Measurements from ENCODE around the gene RERGL.

Gene RERGL

GRCh38 chr12:18090093-18090492, at the start of gene RERGL:
Gene RERGL, minus strand, starts transcription at chr12:18090193. Its CDS starts 53 bp downstream, at chr12:18090140.
- no peaks in the 10 kb centered on the region for H3K36me3 ChIP-seq (ENCODE audit: control insufficient read depth in 1 of 2, insufficient read depth in 2 of 2, low read length in 2 of 2)
- no peaks in the 10 kb centered on the region for H3K27me3 ChIP-seq (ENCODE audit: low read depth, low read length)
- no peaks in the 10 kb centered on the region for H3K4me1 ChIP-seq (ENCODE audit: control insufficient read depth in 1 of 2, insufficient read depth in 2 of 2, low read length in 2 of 2)
- H3K9me3 ChIP-seq (ENCODE audit: control insufficient read depth in 1 of 2, low read length in 2 of 2) = no peaks in the 10 kb centered on the region
- no peak within 1 kb of the TSS for H3K27ac ChIP-seq (ENCODE audit: low read length)
- H3K4me3 ChIP-seq (ENCODE audit: low read depth in 1 of 2, low read length in 2 of 2) = no peak within 1 kb of the TSS

GRCh38 chr12:18139254-18139653, 49.3 kb upstream of the RERGL start:
- Histone ChIP-seq H3K4me3 (ENCODE audit: low read depth in 1 of 2, low read length in 2 of 2) (no peak overlapping the region), H3K36me3 (ENCODE audit: control insufficient read depth in 1 of 2, insufficient read depth in 2 of 2, low read length in 2 of 2) (no peaks in the 10 kb centered on the region), H3K27me3 (ENCODE audit: low read depth, low read length) (no peaks in the 10 kb centered on the region), H3K9me3 (ENCODE audit: control insufficient read depth in 1 of 2, low read length in 2 of 2) (no peaks in the 10 kb centered on the region), H3K4me1 (ENCODE audit: control insufficient read depth in 1 of 2, insufficient read depth in 2 of 2, low read length in 2 of 2) (peaks cover 0 to 3% of the 10 kb centered on the region in 2 donors), H3K27ac (ENCODE audit: low read length) (no peak overlapping the region)

- Histone ChIP-seq H3K27me3 (ENCODE audit: low read depth, low read length) (no peaks in the 10 kb centered on the region), H3K27ac (ENCODE audit: low read length) (no peak overlapping the region), H3K4me3 (ENCODE audit: low read depth in 1 of 2, low read length in 2 of 2) (no peak overlapping the region), H3K9me3 (ENCODE audit: control insufficient read depth in 1 of 2, low read length in 2 of 2) (no peaks in the 10 kb centered on the region), H3K4me1 (ENCODE audit: control insufficient read depth in 1 of 2, insufficient read depth in 2 of 2, low read length in 2 of 2) (no peaks in the 10 kb centered on the region), H3K36me3 (ENCODE audit: control insufficient read depth in 1 of 2, insufficient read depth in 2 of 2, low read length in 2 of 2) (no peaks in the 10 kb centered on the region)
Observed at GRCh38 chr12:18135509-18135908, 45.5 kb upstream of the RERGL start.

GRCh38 chr12:18135086-18135485, 45.1 kb upstream of the RERGL start:
- Histone ChIP-seq H3K4me3 (ENCODE audit: low read depth in 1 of 2, low read length in 2 of 2) (no peak overlapping the region), H3K36me3 (ENCODE audit: control insufficient read depth in 1 of 2, insufficient read depth in 2 of 2, low read length in 2 of 2) (no peaks in the 10 kb centered on the region), H3K4me1 (ENCODE audit: control insufficient read depth in 1 of 2, insufficient read depth in 2 of 2, low read length in 2 of 2) (no peaks in the 10 kb centered on the region), H3K27me3 (ENCODE audit: low read depth, low read length) (no peaks in the 10 kb centered on the region), H3K27ac (ENCODE audit: low read length) (no peak overlapping the region), H3K9me3 (ENCODE audit: control insufficient read depth in 1 of 2, low read length in 2 of 2) (no peaks in the 10 kb centered on the region)

GRCh38 chr12:18130851-18131250, 40.9 kb upstream of the RERGL start:
- Histone ChIP-seq H3K36me3 (ENCODE audit: control insufficient read depth in 1 of 2, insufficient read depth in 2 of 2, low read length in 2 of 2) (no peaks in the 10 kb centered on the region), H3K4me3 (ENCODE audit: low read depth in 1 of 2, low read length in 2 of 2) (no peak overlapping the region), H3K27ac (ENCODE audit: low read length) (no peak overlapping the region), H3K4me1 (ENCODE audit: control insufficient read depth in 1 of 2, insufficient read depth in 2 of 2, low read length in 2 of 2) (no peaks in the 10 kb centered on the region), H3K27me3 (ENCODE audit: low read depth, low read length) (no peaks in the 10 kb centered on the region), H3K9me3 (ENCODE audit: control insufficient read depth in 1 of 2, low read length in 2 of 2) (peaks cover 0 to 5% of the 10 kb centered on the region in 2 donors)

- Histone ChIP-seq H3K27me3 (ENCODE audit: low read depth, low read length) (no peaks in the 10 kb centered on the region), H3K27ac (ENCODE audit: low read length) (no peak overlapping the region), H3K4me1 (ENCODE audit: control insufficient read depth in 1 of 2, insufficient read depth in 2 of 2, low read length in 2 of 2) (no peaks in the 10 kb centered on the region), H3K36me3 (ENCODE audit: control insufficient read depth in 1 of 2, insufficient read depth in 2 of 2, low read length in 2 of 2) (no peaks in the 10 kb centered on the region), H3K4me3 (ENCODE audit: low read depth in 1 of 2, low read length in 2 of 2) (no peak overlapping the region), H3K9me3 (ENCODE audit: control insufficient read depth in 1 of 2, low read length in 2 of 2) (peaks cover 0 to 5% of the 10 kb centered on the region in 2 donors)
Observed at GRCh38 chr12:18123707-18124106, 33.7 kb upstream of the RERGL start.

GRCh38 chr12:18120899-18121298, 30.9 kb upstream of the RERGL start:
- Histone ChIP-seq H3K27ac (ENCODE audit: low read length) (no peak overlapping the region), H3K4me3 (ENCODE audit: low read depth in 1 of 2, low read length in 2 of 2) (no peak overlapping the region), H3K27me3 (ENCODE audit: low read depth, low read length) (no peaks in the 10 kb centered on the region), H3K36me3 (ENCODE audit: control insufficient read depth in 1 of 2, insufficient read depth in 2 of 2, low read length in 2 of 2) (no peaks in the 10 kb centered on the region), H3K9me3 (ENCODE audit: control insufficient read depth in 1 of 2, low read length in 2 of 2) (no peaks in the 10 kb centered on the region), H3K4me1 (ENCODE audit: control insufficient read depth in 1 of 2, insufficient read depth in 2 of 2, low read length in 2 of 2) (no peaks in the 10 kb centered on the region)

- H3K27me3 ChIP-seq (ENCODE audit: low read depth, low read length) = no peaks in the 10 kb centered on the region
- no peaks in the 10 kb centered on the region for H3K4me1 ChIP-seq (ENCODE audit: control insufficient read depth in 1 of 2, insufficient read depth in 2 of 2, low read length in 2 of 2)
- H3K9me3 ChIP-seq (ENCODE audit: control insufficient read depth in 1 of 2, low read length in 2 of 2) = no peaks in the 10 kb centered on the region
- no peak overlapping the region for H3K4me3 ChIP-seq (ENCODE audit: low read depth in 1 of 2, low read length in 2 of 2)
- no peak overlapping the region for H3K27ac ChIP-seq (ENCODE audit: low read length)
- no peaks in the 10 kb centered on the region for H3K36me3 ChIP-seq (ENCODE audit: control insufficient read depth in 1 of 2, insufficient read depth in 2 of 2, low read length in 2 of 2)
Observed at GRCh38 chr12:18108611-18109010, 18.6 kb upstream of the RERGL start.

- Histone ChIP-seq H3K36me3 (ENCODE audit: control insufficient read depth in 1 of 2, insufficient read depth in 2 of 2, low read length in 2 of 2) (no peaks in the 10 kb centered on the region), H3K27me3 (ENCODE audit: low read depth, low read length) (no peaks in the 10 kb centered on the region), H3K27ac (ENCODE audit: low read length) (no peak overlapping the region), H3K9me3 (ENCODE audit: control insufficient read depth in 1 of 2, low read length in 2 of 2) (no peaks in the 10 kb centered on the region), H3K4me1 (ENCODE audit: control insufficient read depth in 1 of 2, insufficient read depth in 2 of 2, low read length in 2 of 2) (no peaks in the 10 kb centered on the region), H3K4me3 (ENCODE audit: low read depth in 1 of 2, low read length in 2 of 2) (no peak overlapping the region)
Observed at GRCh38 chr12:18103624-18104023, 13.6 kb upstream of the RERGL start.

GRCh38 chr12:18101043-18101442, 11.1 kb upstream of the RERGL start:
- no peak overlapping the region for H3K27ac ChIP-seq (ENCODE audit: low read length)

GRCh38 chr12:18084080-18084479, 5.9 kb downstream of the RERGL start:
- Histone ChIP-seq H3K4me3 (ENCODE audit: low read depth in 1 of 2, low read length in 2 of 2) (no peak overlapping the region), H3K27ac (ENCODE audit: low read length) (no peak overlapping the region), H3K27me3 (ENCODE audit: low read depth, low read length) (no peaks in the 10 kb centered on the region), H3K36me3 (ENCODE audit: control insufficient read depth in 1 of 2, insufficient read depth in 2 of 2, low read length in 2 of 2) (no peaks in the 10 kb centered on the region), H3K9me3 (ENCODE audit: control insufficient read depth in 1 of 2, low read length in 2 of 2) (no peaks in the 10 kb centered on the region), H3K4me1 (ENCODE audit: control insufficient read depth in 1 of 2, insufficient read depth in 2 of 2, low read length in 2 of 2) (no peaks in the 10 kb centered on the region)

More at GRCh38 chr12:18101043-18101442, 11.1 kb upstream of the RERGL start:
- Histone ChIP-seq H3K4me3 (ENCODE audit: low read depth in 1 of 2, low read length in 2 of 2) (no peak overlapping the region), H3K27me3 (ENCODE audit: low read depth, low read length) (no peaks in the 10 kb centered on the region), H3K4me1 (ENCODE audit: control insufficient read depth in 1 of 2, insufficient read depth in 2 of 2, low read length in 2 of 2) (no peaks in the 10 kb centered on the region), H3K9me3 (ENCODE audit: control insufficient read depth in 1 of 2, low read length in 2 of 2) (peaks cover 0 to 4% of the 10 kb centered on the region in 2 donors), H3K36me3 (ENCODE audit: control insufficient read depth in 1 of 2, insufficient read depth in 2 of 2, low read length in 2 of 2) (no peaks in the 10 kb centered on the region)

- H3K4me1 ChIP-seq (ENCODE audit: control insufficient read depth in 1 of 2, insufficient read depth in 2 of 2, low read length in 2 of 2) = no peaks in the 10 kb centered on the region
- H3K9me3 ChIP-seq (ENCODE audit: control insufficient read depth in 1 of 2, low read length in 2 of 2) = no peaks in the 10 kb centered on the region
- no peak overlapping the region for H3K4me3 ChIP-seq (ENCODE audit: low read depth in 1 of 2, low read length in 2 of 2)
- no peaks in the 10 kb centered on the region for H3K27me3 ChIP-seq (ENCODE audit: low read depth, low read length)
- no peaks in the 10 kb centered on the region for H3K36me3 ChIP-seq (ENCODE audit: control insufficient read depth in 1 of 2, insufficient read depth in 2 of 2, low read length in 2 of 2)
- no peak overlapping the region for H3K27ac ChIP-seq (ENCODE audit: low read length)
Observed at GRCh38 chr12:18079541-18080246, 10.3 kb downstream of the RERGL start.

Measured in muscle layer of duodenum (tissue), 2 donors.